ENCODE results near the gene ATP5MG.
"Not testable (repeated sequence)": the region's sequence is repeated elsewhere in the genome, so short reads cannot be mapped to it uniquely, and the experiment has no call there.

Gene ATP5MG

GRCh38 chr11:118401151-118401879 lies at the start of gene ATP5MG:
Gene ATP5MG, plus strand, starts transcription at chr11:118401606. Its CDS starts 60 bp downstream, at chr11:118401666.
- peak; percentile 88 for DNase-seq (ENCODE audit: low read depth)

- no peak for DNase-seq (ENCODE audit: low read depth)
Observed at GRCh38 chr11:118353084-118353710, 48.2 kb upstream of the ATP5MG start.

GRCh38 chr11:118358071-118358470 lies 43.3 kb upstream of the ATP5MG start:
- no peak for DNase-seq (ENCODE audit: low read depth)

- peak; percentile 98 for DNase-seq (ENCODE audit: low read depth)
Observed at GRCh38 chr11:118359295-118359958, 42.0 kb upstream of the ATP5MG start, which contains the start of gene UBE4A. Gene UBE4A, plus strand, starts transcription at chr11:118359600. Its CDS starts 5,481 bp downstream, at chr11:118365081.

GRCh38 chr11:118364956-118365615 lies 36.3 kb upstream of the ATP5MG start:
- no peak for DNase-seq (ENCODE audit: low read depth)

- DNase-seq (ENCODE audit: low read depth) = no peak
Observed at GRCh38 chr11:118366287-118366686, 35.1 kb upstream of the ATP5MG start.

- no peak for DNase-seq (ENCODE audit: low read depth)
Observed at GRCh38 chr11:118370774-118371173, 30.6 kb upstream of the ATP5MG start.

GRCh38 chr11:118373263-118373662 lies 28.1 kb upstream of the ATP5MG start:
- DNase-seq (ENCODE audit: low read depth) = no peak

GRCh38 chr11:118373871-118374270 lies 27.5 kb upstream of the ATP5MG start:
- no peak for DNase-seq (ENCODE audit: low read depth)

GRCh38 chr11:118374729-118375128 lies 26.7 kb upstream of the ATP5MG start:
- DNase-seq (ENCODE audit: low read depth) = no peak

GRCh38 chr11:118375978-118376377 lies 25.4 kb upstream of the ATP5MG start:
- DNase-seq (ENCODE audit: low read depth) = no peak

- DNase-seq (ENCODE audit: low read depth) = no peak
Observed at GRCh38 chr11:118379497-118379896, 21.9 kb upstream of the ATP5MG start.

GRCh38 chr11:118380571-118380970 lies 20.8 kb upstream of the ATP5MG start:
- no peak for DNase-seq (ENCODE audit: low read depth)

GRCh38 chr11:118382954-118383353 lies 18.5 kb upstream of the ATP5MG start:
- no peak for DNase-seq (ENCODE audit: low read depth)

GRCh38 chr11:118383657-118384056 lies 17.7 kb upstream of the ATP5MG start:
- no peak for DNase-seq (ENCODE audit: low read depth)

GRCh38 chr11:118396097-118396501 lies 5.3 kb upstream of the ATP5MG start:
- DNase-seq (ENCODE audit: low read depth) = no peak

- DNase-seq (ENCODE audit: low read depth) = no peak
Observed at GRCh38 chr11:118397448-118397847, 4.0 kb upstream of the ATP5MG start.

GRCh38 chr11:118398791-118399559 lies 2.4 kb upstream of the ATP5MG start:
- DNase-seq (ENCODE audit: low read depth) = peak; percentile 20

GRCh38 chr11:118401880-118402590 lies 629 bp downstream of the ATP5MG start:
- DNase-seq (ENCODE audit: low read depth) = no peak

- DNase-seq (ENCODE audit: low read depth) = not testable (repeated sequence)
Observed at GRCh38 chr11:118402594-118402993, 1.2 kb downstream of the ATP5MG start.

GRCh38 chr11:118406599-118407166 lies 5.3 kb downstream of the ATP5MG start:
- no peak for DNase-seq (ENCODE audit: low read depth)
